Nephron progenitor cell (in vitro differentiated cells): ENCODE data around the gene RUNX2.

Experiments
- DNase-seq: peaks from one replicate; pipeline ENCODE4 v3.0.0; 2021
- H3K27ac Mint-ChIP-seq: 2 replicates; pipeline ENCODE4 v1.8.0; 2021; ENCODE audit warnings: mild to moderate bottlenecking, moderate library complexity, mixed read lengths
- H3K27me3 Mint-ChIP-seq: 2 replicates; pipeline ENCODE4 v1.8.0; 2021; ENCODE audit warnings: mild to moderate bottlenecking, low read depth, mixed read lengths; ENCODE audit not compliant: poor library complexity
- H3K36me3 Mint-ChIP-seq: 2 replicates; pipeline ENCODE4 v1.8.0; 2021; ENCODE audit warnings: low read depth, mixed read lengths
- H3K4me1 Mint-ChIP-seq: 2 replicates; pipeline ENCODE4 v1.8.0; 2021; ENCODE audit warnings: mixed read lengths
- H3K4me3 Mint-ChIP-seq: 2 replicates; pipeline ENCODE4 v1.8.0; 2021; ENCODE audit warnings: mild to moderate bottlenecking, moderate library complexity, mixed read lengths
- H3K9me3 Mint-ChIP-seq: 2 replicates; pipeline ENCODE4 v1.8.0; 2021; ENCODE audit warnings: mild to moderate bottlenecking, moderate library complexity, mixed read lengths
- CTCF ChIP-seq: fragments of 200-600 bp; sonication (generic); IDR thresholded peaks from 2 replicates; pipeline ENCODE4 v1.5.0; 2021; ENCODE audit warnings: antibody characterized with exemption

The RUNX2 gene

GRCh38 chr6:45445749-45446549 is 117.8 kb downstream of the RUNX2 start:
- no peak for TF ChIP-seq CTCF
- Mint-ChIP-seq H3K27me3 (peaks cover 8% of the 10 kb centered on the region), H3K36me3 (peaks cover 11% of the 10 kb centered on the region), H3K27ac (peak overlapping the region; percentile 85), H3K4me3 (peak overlapping the region; percentile 17), H3K4me1 (peaks cover 37% of the 10 kb centered on the region), H3K9me3 (no peaks in the 10 kb centered on the region)
- no peak for DNase-seq

- H3K4me1 Mint-ChIP-seq: peaks cover 41% of the 10 kb centered on the region
- peaks cover 8% of the 10 kb centered on the region for H3K27me3 Mint-ChIP-seq
- no peaks in the 10 kb centered on the region for H3K9me3 Mint-ChIP-seq
- no peak overlapping the region for H3K27ac Mint-ChIP-seq
- DNase-seq: no peak
- H3K36me3 Mint-ChIP-seq: peaks cover 17% of the 10 kb centered on the region
- no peak overlapping the region for H3K4me3 Mint-ChIP-seq
- TF ChIP-seq CTCF: no peak
Measured at GRCh38 chr6:45447005-45447404, 118.9 kb downstream of the RUNX2 start.

- Mint-ChIP-seq H3K36me3 (peaks cover 17% of the 10 kb centered on the region), H3K27ac (peak overlapping the region; percentile 30), H3K4me3 (no peak overlapping the region), H3K9me3 (no peaks in the 10 kb centered on the region), H3K27me3 (peaks cover 8% of the 10 kb centered on the region), H3K4me1 (peaks cover 45% of the 10 kb centered on the region)
- DNase-seq: no peak
- TF ChIP-seq CTCF: no peak
Measured at GRCh38 chr6:45447716-45448115, 119.6 kb downstream of the RUNX2 start.

GRCh38 chr6:45448417-45449389 is 120.6 kb downstream of the RUNX2 start:
- no peak for DNase-seq
- H3K9me3 Mint-ChIP-seq: no peaks in the 10 kb centered on the region
- peaks cover 54% of the 10 kb centered on the region for H3K4me1 Mint-ChIP-seq
- peaks cover 17% of the 10 kb centered on the region for H3K36me3 Mint-ChIP-seq
- peak overlapping the region; percentile 76 for H3K27ac Mint-ChIP-seq
- no peak for TF ChIP-seq CTCF
- H3K27me3 Mint-ChIP-seq: peaks cover 8% of the 10 kb centered on the region
- H3K4me3 Mint-ChIP-seq: no peak overlapping the region

- TF ChIP-seq CTCF: no peak
- Mint-ChIP-seq H3K9me3 (no peaks in the 10 kb centered on the region), H3K4me1 (peaks cover 52% of the 10 kb centered on the region), H3K4me3 (no peak overlapping the region), H3K36me3 (peaks cover 17% of the 10 kb centered on the region), H3K27me3 (peaks cover 8% of the 10 kb centered on the region), H3K27ac (no peak overlapping the region)
- no peak for DNase-seq
Measured at GRCh38 chr6:45450132-45450531, 122.0 kb downstream of the RUNX2 start.
